GM18867 (cell line): Measurements from ENCODE around the gene PTK7.
"Not testable (repeated sequence)": the region's sequence is repeated elsewhere in the genome, so short reads cannot be mapped to it uniquely, and the experiment has no call there.

Experiments
- ATAC-seq: cut with Tn5 transposase; IDR thresholded peaks from one replicate; pipeline ENCODE4 v1.9.1; 2021; ENCODE audit warnings: mild to moderate bottlenecking, moderate library complexity; ENCODE audit not compliant: unreplicated experiment

Gene PTK7

GRCh38 chr6:43053545-43054205, 22.4 kb upstream of the PTK7 start, which contains the start of gene CUL7:
CUL7 (minus strand) TSS chr6:43053851; CDS start chr6:43052788, 1,063 bp downstream.
- peak; percentile 81 for ATAC-seq

GRCh38 chr6:43054206-43054943, 21.7 kb upstream of the PTK7 start:
- no peak for ATAC-seq

GRCh38 chr6:43055966-43056365, 20.1 kb upstream of the PTK7 start:
- ATAC-seq = no peak

GRCh38 chr6:43058531-43058930, 17.6 kb upstream of the PTK7 start:
- no peak for ATAC-seq

- peak; percentile 87 for ATAC-seq
Measured at GRCh38 chr6:43059168-43060033, 16.7 kb upstream of the PTK7 start, which contains the start of the genes KLC4 and MRPL2. KLC4 (plus strand) TSS chr6:43059631; CDS start chr6:43061336, 1,705 bp downstream. MRPL2 (minus strand) TSS chr6:43059434; CDS start chr6:43059381, 53 bp downstream.

- ATAC-seq = no peak
Measured at GRCh38 chr6:43060034-43060754, 15.9 kb upstream of the PTK7 start.

- no peak for ATAC-seq
Measured at GRCh38 chr6:43060755-43061633, 15.1 kb upstream of the PTK7 start.

- no peak for ATAC-seq
Measured at GRCh38 chr6:43061861-43062260, 14.3 kb upstream of the PTK7 start.

- no peak for ATAC-seq
Measured at GRCh38 chr6:43062818-43063217, 13.3 kb upstream of the PTK7 start.

- ATAC-seq = no peak
Measured at GRCh38 chr6:43070028-43070632, 6.0 kb upstream of the PTK7 start.

- no peak for ATAC-seq
Measured at GRCh38 chr6:43074847-43075669, 1.1 kb upstream of the PTK7 start.

GRCh38 chr6:43076464-43077332, 584 bp downstream of the PTK7 start:
- no peak for ATAC-seq

GRCh38 chr6:43077333-43077809, 1.3 kb downstream of the PTK7 start:
- ATAC-seq = no peak

- no peak for ATAC-seq
Measured at GRCh38 chr6:43077981-43078511, 1.9 kb downstream of the PTK7 start.

- ATAC-seq = no peak
Measured at GRCh38 chr6:43078691-43079090, 2.6 kb downstream of the PTK7 start.

- no peak for ATAC-seq
Measured at GRCh38 chr6:43081043-43081442, 4.9 kb downstream of the PTK7 start.

GRCh38 chr6:43081922-43082321, 5.8 kb downstream of the PTK7 start:
- ATAC-seq = not testable (repeated sequence)
